HG03342 (cell line): Measurements from ENCODE around the gene GPATCH3.
"Not testable (repeated sequence)": the region's sequence is repeated elsewhere in the genome, so short reads cannot be mapped to it uniquely, and the experiment has no call there.

Experiments
- ATAC-seq: cut with Tn5 transposase; IDR thresholded peaks from one replicate; pipeline ENCODE4 v1.9.1; 2021; ENCODE audit warnings: mild to moderate bottlenecking, moderate library complexity; ENCODE audit not compliant: unreplicated experiment

The GPATCH3 gene

GRCh38 chr1:26900001-26900814, at the start of gene GPATCH3:
Gene GPATCH3 (minus strand): TSS chr1:26900467. CDS start chr1:26900442, 25 bp downstream.
- ATAC-seq: peak; percentile 83

- ATAC-seq: no peak
These were observed 49.7 kb upstream of the GPATCH3 start for GRCh38 chr1:26949926-26950319.

- no peak for ATAC-seq
These were observed 49.1 kb upstream of the GPATCH3 start for GRCh38 chr1:26949266-26949925.

- not testable (repeated sequence) for ATAC-seq
These were observed 48.4 kb upstream of the GPATCH3 start for GRCh38 chr1:26948725-26949057.

- no peak for ATAC-seq
These were observed 46.0 kb upstream of the GPATCH3 start for GRCh38 chr1:26946270-26946669.

- no peak for ATAC-seq
These were observed 45.5 kb upstream of the GPATCH3 start for GRCh38 chr1:26945728-26946127.

- no peak for ATAC-seq
These were observed 44.9 kb upstream of the GPATCH3 start for GRCh38 chr1:26945138-26945537.

GRCh38 chr1:26942656-26943055, 42.4 kb upstream of the GPATCH3 start:
- ATAC-seq: no peak

GRCh38 chr1:26941311-26941710, 41.0 kb upstream of the GPATCH3 start:
- no peak for ATAC-seq

- no peak for ATAC-seq
These were observed 38.4 kb upstream of the GPATCH3 start for GRCh38 chr1:26938659-26939025.

GRCh38 chr1:26938004-26938658, 37.9 kb upstream of the GPATCH3 start:
- no peak for ATAC-seq

GRCh38 chr1:26936823-26937222, 36.6 kb upstream of the GPATCH3 start:
- ATAC-seq: no peak

- ATAC-seq: no peak
These were observed 32.3 kb upstream of the GPATCH3 start for GRCh38 chr1:26932531-26932930.

GRCh38 chr1:26923711-26924110, 23.4 kb upstream of the GPATCH3 start:
- no peak for ATAC-seq

GRCh38 chr1:26922901-26923300, 22.6 kb upstream of the GPATCH3 start:
- ATAC-seq: no peak

GRCh38 chr1:26922431-26922729, 22.1 kb upstream of the GPATCH3 start:
- no peak for ATAC-seq

- ATAC-seq: peak; percentile 96
These were observed 21.5 kb upstream of the GPATCH3 start, which contains the start of gene NUDC for GRCh38 chr1:26921540-26922430. Gene NUDC (plus strand): TSS chr1:26921743. CDS start chr1:26921849, 106 bp downstream.

- peak; percentile 23 for ATAC-seq
These were observed 20.9 kb upstream of the GPATCH3 start for GRCh38 chr1:26921126-26921539.

- no peak for ATAC-seq
These were observed 15.1 kb upstream of the GPATCH3 start for GRCh38 chr1:26915204-26915842.

- ATAC-seq: no peak
These were observed 13.7 kb upstream of the GPATCH3 start, which contains the start of gene NR0B2 for GRCh38 chr1:26913754-26914619. Gene NR0B2 (minus strand): TSS chr1:26913975. CDS start chr1:26913940, 35 bp downstream.
